Fibroblast of pulmonary artery (primary cell): ENCODE measurements around the gene PCDHGA11.

Source experiments
- DNase-seq: peaks from one replicate; pipeline ENCODE4 v3.0.0-alpha.2; 2010; ENCODE audit warnings: low read depth
- H3K4me3 ChIP-seq: replicated peaks from 2 replicates; pipeline ENCODE4 v1.5.1; 2011; ENCODE audit warnings: low read depth, mild to moderate bottlenecking, control low read depth, low read length, moderate library complexity
- CTCF ChIP-seq: IDR thresholded peaks from 2 replicates; pipeline ENCODE4 v1.5.1; 2011; ENCODE audit warnings: mild to moderate bottlenecking, control low read depth, low read length, inconsistent platforms; ENCODE audit errors: missing control alignments

The PCDHGA11 gene

GRCh38 chr5:141465351-141465750, 44.5 kb downstream of the PCDHGA11 start:
- no peak for TF ChIP-seq CTCF
- DNase-seq, result peak; percentile 46
- H3K4me3 ChIP-seq, result no peak overlapping the region
